GM23338 (cell line): ENCODE measurements around the gene ZNF766. TPM values are rescaled to one million over a fixed set of nuclear protein-coding genes. Genes with fewer than 3 reads are reported as not detected.

Experiments used
- ATAC-seq: fragments of 200-7000 bp; cut with Tn5 transposase; 3 replicates; pipeline ENCODE4 v1.9.1; 2020
- DNase-seq: peaks from one replicate; pipeline ENCODE4 v3.0.0-alpha.2; 2015; ENCODE audit warnings: low spot score
- H2AFZ ChIP-seq: fragments of 200-600 bp; sonication (generic); 2 replicates; pipeline ENCODE4 v1.8.0; 2016; ENCODE audit warnings: antibody characterized with exemption, mild to moderate bottlenecking, moderate library complexity
- H3F3A ChIP-seq: fragments of 200-600 bp; sonication (generic); replicated peaks from 2 replicates; pipeline ENCODE4 v1.8.0; 2017; ENCODE audit warnings: antibody characterized with exemption, mixed run types, low read depth
- H3K27ac ChIP-seq: fragments of 200-600 bp; sonication (generic); 2 replicates; pipeline ENCODE4 v1.6.1; 2016; ENCODE audit warnings: low read depth
- H3K27me3 ChIP-seq: fragments of 200-600 bp; sonication (generic); 2 replicates; pipeline ENCODE4 v1.8.0; 2016; ENCODE audit warnings: mild to moderate bottlenecking, mixed run types, moderate library complexity; ENCODE audit not compliant: insufficient read depth
- H3K36me3 ChIP-seq: fragments of 200-600 bp; sonication (generic); 2 replicates; pipeline ENCODE4 v1.8.0; 2016; ENCODE audit warnings: mild to moderate bottlenecking; ENCODE audit not compliant: insufficient read depth
- H3K4me1 ChIP-seq: fragments of 200-600 bp; sonication (generic); 2 replicates; pipeline ENCODE4 v1.8.0; 2016; ENCODE audit warnings: mild to moderate bottlenecking, moderate library complexity; ENCODE audit not compliant: insufficient read depth
- H3K4me2 ChIP-seq: fragments of 200-600 bp; sonication (generic); 2 replicates; pipeline ENCODE4 v1.7.1; 2017; ENCODE audit warnings: mixed run types
- H3K4me3 ChIP-seq: fragments of 200-600 bp; sonication (generic); 2 replicates; pipeline ENCODE4 v1.6.1; 2016; ENCODE audit warnings: mixed run types
- H3K79me2 ChIP-seq: fragments of 200-600 bp; sonication (generic); replicated peaks from 2 replicates; pipeline ENCODE4 v1.8.0; 2017; ENCODE audit warnings: mild to moderate bottlenecking; ENCODE audit not compliant: insufficient read depth
- H3K9me2 ChIP-seq: fragments of 200-600 bp; sonication (generic); 2 replicates; pipeline ENCODE4 v1.8.0; 2017; ENCODE audit not compliant: insufficient read depth
- H4K20me1 ChIP-seq: fragments of 200-600 bp; sonication (generic); replicated peaks from 2 replicates; pipeline ENCODE4 v1.8.0; 2017; ENCODE audit warnings: mild to moderate bottlenecking; ENCODE audit not compliant: insufficient read depth
- H3K27ac Mint-ChIP-seq: 2 replicates; pipeline ENCODE4 v1.8.0; 2020; ENCODE audit warnings: inconsistent platforms, mild to moderate bottlenecking, moderate library complexity, mixed read lengths
- H3K27me3 Mint-ChIP-seq: 3 replicates; pipeline ENCODE4 v1.8.0; 2022; ENCODE audit warnings: low read depth, mild to moderate bottlenecking, moderate library complexity, mixed read lengths, inconsistent platforms; ENCODE audit not compliant: insufficient read depth, poor library complexity
- H3K36me3 Mint-ChIP-seq: 3 replicates; pipeline ENCODE4 v1.8.0; 2021; ENCODE audit warnings: low read depth, mild to moderate bottlenecking, inconsistent platforms, moderate library complexity, mixed read lengths
- H3K4me1 Mint-ChIP-seq: 3 replicates; pipeline ENCODE4 v1.8.0; 2020; ENCODE audit warnings: mild to moderate bottlenecking, inconsistent platforms, mixed read lengths
- H3K4me3 Mint-ChIP-seq: 3 replicates; pipeline ENCODE4 v1.8.0; 2021; ENCODE audit warnings: moderate library complexity, mild to moderate bottlenecking, inconsistent platforms, mixed read lengths
- H3K9me3 Mint-ChIP-seq: 3 replicates; pipeline ENCODE4 v1.8.0; 2020; ENCODE audit warnings: moderate library complexity, mild to moderate bottlenecking, inconsistent platforms, mixed read lengths
- EZH2 ChIP-seq: fragments of 200-600 bp; sonication (generic); IDR thresholded peaks from one replicate; pipeline ENCODE4 v1.8.0; 2017; ENCODE audit warnings: antibody characterized with exemption, mild to moderate bottlenecking, low read depth; ENCODE audit not compliant: unreplicated experiment
- NANOG ChIP-seq: IDR thresholded peaks from 2 replicates; pipeline ENCODE4 v1.6.1; 2016; ENCODE audit warnings: antibody characterized with exemption, borderline replicate concordance
- POLR2AphosphoS5 ChIP-seq: IDR thresholded peaks from 2 replicates; pipeline ENCODE4 v1.6.1; 2016; ENCODE audit warnings: antibody characterized with exemption, low read depth
- REST ChIP-seq: IDR thresholded peaks from one replicate; pipeline ENCODE4 v1.6.1; 2018; ENCODE audit warnings: antibody characterized with exemption; ENCODE audit not compliant: unreplicated experiment
- STAT1 ChIP-seq: IDR thresholded peaks from one replicate; pipeline ENCODE4 v1.6.1; 2016; ENCODE audit warnings: antibody characterized with exemption; ENCODE audit not compliant: unreplicated experiment
- ZNF114 ChIP-seq: fragments of 250-450 bp; sonication (Bioruptor Pico); IDR thresholded peaks from 2 replicates; pipeline ENCODE4 v1.5.0; 2020; ENCODE audit warnings: mild to moderate bottlenecking, moderate library complexity
- polyA plus RNA-seq: library from polyadenylated mRNA; unstranded; fragments of >200 nt; fragmentation: Nextera tagmentation; extraction: Ambion mirVana; gene quantifications from 2 replicates; pipeline ENCODE4 v1.2.1, GENCODE V29; 2016
- total RNA-seq: library from RNA; depleted of rRNA; stranded (reverse); fragments of >200 nt; shearing (Covaris generic); gene quantifications from 2 replicates; pipeline ENCODE4 v1.2.3, GENCODE V29; 2014
- TF ChIP-seq, protein P1 (sequence below), 2 experiments: fragments of 200-600 bp in 1 of 2; sonication (generic) in 1 of 2; conservative IDR thresholded peaks; 2 replicates each; pipeline versions ENCODE4 v1.5.1 to v1.6.1; 2016 to 2017; ENCODE audit warnings: antibody characterized with exemption in 2 of 2, low read depth in 2 of 2, mild to moderate bottlenecking in 2 of 2, moderate library complexity in 1 of 2

ZNF766 gene
- total and polyA plus RNA-seq, 2 experiments from 2014 or later, result 22.1 to 29.3 TPM

DNA sequence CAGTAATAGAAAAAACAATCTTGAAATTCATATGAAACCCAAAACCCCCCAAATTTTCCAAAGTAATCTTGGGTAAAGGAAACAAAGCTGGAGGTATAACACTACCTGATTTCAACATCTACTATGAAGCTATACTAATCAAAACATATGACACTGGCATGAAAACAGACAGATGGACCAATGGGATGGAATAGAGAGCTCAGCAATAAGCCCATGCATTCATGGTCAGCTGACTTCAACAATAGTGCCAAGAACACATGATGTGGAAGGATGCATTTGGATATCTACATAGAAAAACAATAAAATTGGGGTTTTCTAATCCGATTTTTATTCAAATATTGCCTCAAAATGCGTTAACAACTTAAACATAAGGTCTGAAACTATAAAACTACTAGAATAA lies 32.2 kb upstream of the ZNF766 start:
- Histone ChIP-seq H3K27ac (no peak overlapping the region), H3K9me2 (no peaks in the 10 kb centered on the region), H3F3A (no peaks in the 10 kb centered on the region), H3K4me3 (no peak overlapping the region), H2AFZ (no peak overlapping the region), H4K20me1 (no peaks in the 10 kb centered on the region), H3K4me2 (no peak overlapping the region), H3K36me3 (no peaks in the 10 kb centered on the region), H3K79me2 (no peaks in the 10 kb centered on the region), H3K27me3 (no peaks in the 10 kb centered on the region), H3K4me1 (no peaks in the 10 kb centered on the region)
- Mint-ChIP-seq H3K36me3 (no peaks in the 10 kb centered on the region; the same call in 2 of the 3 replicates), H3K4me3 (no peak overlapping the region), H3K9me3 (no peaks in the 10 kb centered on the region), H3K4me1 (no peaks in the 10 kb centered on the region), H3K27ac (no peak overlapping the region), H3K27me3 (no peaks in the 10 kb centered on the region)
- TF ChIP-seq REST, result no peak
- no peak for TF ChIP-seq POLR2AphosphoS5
- DNase-seq, result no peak
- no peak for ATAC-seq

DNA sequence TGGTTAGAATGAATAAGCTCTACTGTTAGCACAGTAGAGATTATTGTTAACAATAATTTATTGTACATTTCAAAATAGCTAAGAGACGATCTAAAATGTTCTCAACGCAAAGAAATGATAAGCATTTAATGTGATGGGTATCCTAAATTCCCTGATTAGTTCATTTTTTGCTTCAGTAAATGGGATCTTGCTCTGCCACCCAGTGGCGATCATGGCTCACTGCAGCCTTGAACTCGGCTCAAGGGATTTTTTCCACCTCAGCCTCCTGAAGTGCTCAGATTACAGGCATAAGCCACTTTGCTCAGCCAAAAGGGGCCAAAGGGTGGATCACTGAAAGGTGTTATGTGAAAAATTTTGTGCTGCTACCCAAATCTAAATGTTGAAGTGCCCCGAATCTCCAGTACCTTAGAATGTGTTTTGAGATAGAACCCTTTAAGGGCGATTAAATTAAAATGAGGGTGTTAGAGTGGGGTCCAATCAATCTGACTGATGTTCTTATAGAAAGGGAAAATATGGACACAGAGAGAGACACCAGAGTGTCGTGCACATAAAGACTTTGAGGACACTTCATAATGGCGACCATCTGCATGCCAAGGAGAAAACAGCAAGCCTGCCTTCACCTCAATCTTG lies 31.5 kb upstream of the ZNF766 start:
- Histone ChIP-seq H3K4me2 (no peak overlapping the region), H3K27ac (no peak overlapping the region), H4K20me1 (no peaks in the 10 kb centered on the region), H3K4me1 (no peaks in the 10 kb centered on the region), H3K79me2 (no peaks in the 10 kb centered on the region), H3K4me3 (no peak overlapping the region), H3K9me2 (no peaks in the 10 kb centered on the region), H3K36me3 (no peaks in the 10 kb centered on the region), H3F3A (no peaks in the 10 kb centered on the region), H3K27me3 (no peaks in the 10 kb centered on the region), H2AFZ (no peak overlapping the region)
- peak; percentile 84 for ATAC-seq
- Mint-ChIP-seq H3K4me1 (no peaks in the 10 kb centered on the region), H3K36me3 (no peaks in the 10 kb centered on the region; the same call in 2 of the 3 replicates), H3K4me3 (no peak overlapping the region), H3K27ac (no peak overlapping the region), H3K27me3 (no peaks in the 10 kb centered on the region), H3K9me3 (no peaks in the 10 kb centered on the region)
- TF ChIP-seq, protein P1, sequence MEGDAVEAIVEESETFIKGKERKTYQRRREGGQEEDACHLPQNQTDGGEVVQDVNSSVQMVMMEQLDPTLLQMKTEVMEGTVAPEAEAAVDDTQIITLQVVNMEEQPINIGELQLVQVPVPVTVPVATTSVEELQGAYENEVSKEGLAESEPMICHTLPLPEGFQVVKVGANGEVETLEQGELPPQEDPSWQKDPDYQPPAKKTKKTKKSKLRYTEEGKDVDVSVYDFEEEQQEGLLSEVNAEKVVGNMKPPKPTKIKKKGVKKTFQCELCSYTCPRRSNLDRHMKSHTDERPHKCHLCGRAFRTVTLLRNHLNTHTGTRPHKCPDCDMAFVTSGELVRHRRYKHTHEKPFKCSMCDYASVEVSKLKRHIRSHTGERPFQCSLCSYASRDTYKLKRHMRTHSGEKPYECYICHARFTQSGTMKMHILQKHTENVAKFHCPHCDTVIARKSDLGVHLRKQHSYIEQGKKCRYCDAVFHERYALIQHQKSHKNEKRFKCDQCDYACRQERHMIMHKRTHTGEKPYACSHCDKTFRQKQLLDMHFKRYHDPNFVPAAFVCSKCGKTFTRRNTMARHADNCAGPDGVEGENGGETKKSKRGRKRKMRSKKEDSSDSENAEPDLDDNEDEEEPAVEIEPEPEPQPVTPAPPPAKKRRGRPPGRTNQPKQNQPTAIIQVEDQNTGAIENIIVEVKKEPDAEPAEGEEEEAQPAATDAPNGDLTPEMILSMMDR (conservative IDR thresholded peaks at IDR 0.05; ENCODE audit: low read depth in 2 of 2), result peak; percentile 86 to 93
- TF ChIP-seq POLR2AphosphoS5, result no peak
- peak; percentile 80 for DNase-seq

- H3K4me1 Mint-ChIP-seq, result no peaks in the 10 kb centered on the region
- ATAC-seq, result no peak
- no peak for TF ChIP-seq ZNF114 (CRISPR knock-in tag)
- TF ChIP-seq EZH2, result no peak
- no peak for TF ChIP-seq STAT1
- TF ChIP-seq, protein P1 (conservative IDR thresholded peaks at IDR 0.05; ENCODE audit: low read depth in 2 of 2), result no peak
- no peak for TF ChIP-seq NANOG
Observed at GRCh38 chr19:52244021-52244420, 25.4 kb upstream of the ZNF766 start.

More at GRCh38 chr19:52244021-52244420, 25.4 kb upstream of the ZNF766 start:
- Histone ChIP-seq H3K36me3 (no peaks in the 10 kb centered on the region), H3K4me2 (no peak overlapping the region), H2AFZ (no peak overlapping the region), H3K4me1 (no peaks in the 10 kb centered on the region), H4K20me1 (no peaks in the 10 kb centered on the region), H3K79me2 (no peaks in the 10 kb centered on the region), H3F3A (no peaks in the 10 kb centered on the region), H3K27me3 (no peaks in the 10 kb centered on the region), H3K9me2 (no peaks in the 10 kb centered on the region), H3K27ac (no peak overlapping the region), H3K4me3 (no peak overlapping the region)
- no peak for DNase-seq
- Mint-ChIP-seq H3K27ac (no peak overlapping the region), H3K4me3 (no peak overlapping the region), H3K36me3 (no peaks in the 10 kb centered on the region; the same call in 1 of the 3 replicates), H3K9me3 (peaks cover 5% of the 10 kb centered on the region), H3K27me3 (no peaks in the 10 kb centered on the region)
